Embryonic facial prominence (tissue), 1 donor: ENCODE data around the gene AMZ1.
"Not testable (repeated sequence)": the region's sequence is repeated elsewhere in the genome, so short reads cannot be mapped to it uniquely, and the experiment has no call there.

Experiments
- DNase-seq: peaks from one replicate; pipeline ENCODE4 v3.0.0-alpha.2; 2016; ENCODE audit errors: extremely low spot score

Gene AMZ1

DNA sequence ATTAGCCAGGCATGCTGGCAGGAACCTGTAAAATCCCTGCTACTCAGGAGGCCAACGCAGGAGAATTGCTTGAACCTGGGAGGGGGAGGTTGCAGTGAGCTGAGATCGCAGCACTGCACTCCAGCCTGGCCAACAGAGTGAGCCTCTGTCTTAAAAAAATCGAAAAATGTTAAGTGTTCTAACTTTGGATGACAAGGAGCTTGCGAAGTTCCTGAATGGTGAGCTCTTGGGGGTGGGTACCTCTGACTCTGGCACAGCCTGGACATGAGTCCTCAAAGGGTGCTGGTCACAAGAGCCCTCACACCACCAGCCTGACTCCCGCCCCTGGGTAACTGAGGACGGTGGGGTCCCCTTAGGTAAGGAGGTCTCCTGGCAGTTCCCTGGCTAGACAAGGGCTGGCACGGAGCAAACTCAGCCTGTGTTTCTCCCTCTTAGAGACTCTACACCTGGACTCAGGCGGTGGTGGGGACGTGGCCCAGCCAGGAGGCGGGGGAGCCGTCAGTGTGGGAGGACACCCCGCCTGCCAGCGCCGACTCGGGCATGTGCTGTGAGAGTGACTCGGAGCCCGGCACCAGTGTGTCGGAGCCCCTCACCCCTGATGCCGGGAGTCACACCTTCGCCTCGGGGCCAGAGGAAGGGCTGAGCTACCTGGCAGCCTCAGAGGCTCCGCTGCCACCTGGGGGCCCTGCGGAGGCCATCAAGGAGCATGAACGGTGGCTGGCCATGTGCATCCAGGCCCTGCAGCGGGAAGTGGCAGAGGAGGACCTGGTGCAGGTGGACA lies 24.1 kb downstream of the AMZ1 start:
- no peak for DNase-seq

DNA sequence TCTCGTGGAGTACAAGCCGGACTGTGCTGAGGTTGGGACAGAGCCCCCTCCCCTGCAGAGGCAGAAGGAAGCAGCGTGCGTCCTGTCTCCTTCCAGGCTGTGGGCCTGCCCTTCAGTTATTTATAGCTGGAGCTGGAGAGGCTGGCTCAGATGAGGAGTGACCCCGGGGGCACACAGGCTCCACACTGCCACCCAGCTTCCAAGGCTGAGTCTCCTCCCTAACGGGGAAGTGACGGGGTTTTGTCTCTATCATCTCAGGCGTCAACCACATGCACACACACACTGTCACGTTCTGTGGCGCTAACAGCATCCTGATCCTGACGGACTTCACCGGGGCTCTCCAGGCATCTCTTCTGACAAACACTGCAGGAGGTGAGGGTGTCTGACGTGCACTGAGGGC lies 25.4 kb downstream of the AMZ1 start:
- no peak for DNase-seq

- DNase-seq, result no peak
Measured at GRCh38 chr7:2713978-2714377, 26.0 kb downstream of the AMZ1 start.

- DNase-seq, result no peak
Measured at GRCh38 chr7:2714636-2715035, 26.6 kb downstream of the AMZ1 start.

DNA sequence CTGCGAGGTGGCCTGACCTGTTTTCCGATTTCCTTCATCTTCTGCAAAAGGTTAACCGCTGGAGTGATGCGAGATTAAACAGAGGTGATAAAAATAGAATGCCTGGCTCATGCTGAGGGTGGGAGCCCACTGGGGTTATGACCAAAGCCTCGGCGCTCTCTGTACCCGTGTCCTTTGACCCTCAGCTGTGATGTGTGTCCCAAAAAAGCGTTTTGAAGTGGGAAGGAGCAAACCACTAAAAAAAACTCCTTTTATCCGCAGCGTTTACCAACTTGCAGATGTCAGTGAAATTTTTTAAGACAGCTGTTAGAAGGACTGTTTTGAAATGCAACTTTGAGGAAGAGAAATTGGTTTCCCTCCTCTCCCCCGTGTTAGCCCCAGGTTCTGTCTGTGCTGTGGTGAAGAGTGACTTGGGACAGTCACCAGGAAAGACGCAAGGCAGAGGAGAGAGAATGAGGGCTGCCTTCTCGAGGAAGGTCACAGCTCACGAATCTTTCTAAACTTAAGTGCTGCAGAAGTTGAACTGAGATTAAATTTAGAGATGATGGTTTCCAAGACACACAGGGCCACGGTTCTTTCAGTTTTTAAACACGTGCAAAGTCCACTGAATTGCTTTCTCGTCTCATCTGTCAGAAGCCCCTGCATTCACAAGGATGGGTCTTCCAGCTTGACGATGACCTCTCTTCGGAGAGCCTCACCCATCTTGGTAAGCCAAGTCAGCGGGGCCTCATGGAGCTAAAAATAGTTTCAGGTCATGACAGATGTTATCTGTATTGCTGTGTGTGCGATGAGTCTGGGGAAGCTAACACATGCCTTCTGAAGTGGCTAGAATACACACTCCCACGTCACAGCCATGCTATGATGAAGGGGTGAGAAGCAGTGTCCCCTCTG lies 27.6 kb downstream of the AMZ1 start:
- no peak for DNase-seq

GRCh38 chr7:2716488-2716887 lies 28.5 kb downstream of the AMZ1 start:
- DNase-seq, result no peak

DNA sequence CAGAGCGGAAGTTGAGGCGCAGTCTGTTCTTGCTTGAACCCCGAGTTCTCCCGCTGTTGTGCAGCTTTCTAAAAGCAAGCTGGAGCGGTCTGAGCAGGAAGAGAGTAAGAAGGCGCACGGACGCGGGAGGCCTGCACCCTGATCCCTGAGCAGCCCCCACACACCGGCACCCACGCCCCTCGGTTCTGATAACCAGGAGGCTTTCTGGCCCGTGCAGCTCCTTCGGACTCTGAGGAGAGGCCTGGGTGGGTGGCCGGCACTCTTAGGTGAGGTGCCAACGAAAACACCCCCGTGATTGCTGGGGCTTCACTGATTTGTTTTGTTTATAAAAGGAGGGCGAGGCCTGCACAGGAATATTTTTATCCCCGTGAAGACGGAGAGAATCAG lies 28.9 kb downstream of the AMZ1 start:
- no peak for DNase-seq

DNA sequence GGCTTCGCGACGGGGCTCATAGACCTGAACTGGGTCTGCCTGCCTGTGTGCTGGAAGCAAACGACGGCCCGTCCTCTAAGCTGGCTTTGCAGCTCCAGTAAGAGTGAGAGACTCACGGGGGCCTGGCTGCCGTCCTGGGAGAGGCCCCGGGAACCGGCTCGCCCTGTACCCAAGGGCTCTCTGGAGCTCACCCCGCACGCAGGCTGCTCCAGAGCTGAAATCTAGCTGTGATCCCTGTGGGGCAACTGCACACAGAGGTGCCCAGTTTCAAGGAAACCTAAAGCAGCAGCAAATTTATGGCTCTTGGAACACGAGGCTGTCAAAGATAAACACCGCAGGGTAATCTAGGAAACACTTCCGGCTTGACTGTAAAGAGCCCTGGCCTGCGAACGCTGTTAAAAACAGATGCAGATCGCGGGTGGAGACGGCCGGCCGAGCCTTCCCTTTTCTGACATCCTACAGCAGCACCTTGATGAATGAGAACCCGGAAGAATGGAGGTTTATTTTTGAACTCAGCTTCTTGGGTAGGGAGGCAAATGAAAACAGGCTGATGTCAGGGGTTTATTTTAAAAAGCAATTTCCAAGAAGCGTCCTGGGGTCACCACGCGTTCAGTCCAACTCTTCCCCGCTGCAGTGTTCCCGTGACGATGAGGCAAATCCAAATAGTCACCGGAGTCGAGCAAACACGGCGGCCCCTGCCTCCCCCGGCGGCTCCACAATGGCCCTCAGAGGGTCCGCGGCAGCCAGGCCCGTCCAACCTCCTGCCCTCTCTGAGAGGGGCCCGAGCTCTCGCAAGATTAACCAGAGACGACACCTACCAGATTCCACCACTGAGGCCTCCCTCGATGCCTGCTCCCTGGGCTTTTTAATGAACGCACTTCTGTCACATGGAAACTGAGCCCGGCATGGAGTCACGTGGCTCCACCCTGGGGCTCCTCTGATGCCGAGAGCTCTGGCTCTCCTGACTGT lies 29.6 kb downstream of the AMZ1 start:
- DNase-seq, result no peak

GRCh38 chr7:2718296-2718965 lies 30.4 kb downstream of the AMZ1 start:
- no peak for DNase-seq

- DNase-seq, result no peak
Measured at GRCh38 chr7:2719007-2719406, 31.0 kb downstream of the AMZ1 start.

GRCh38 chr7:2720024-2720423 lies 32.0 kb downstream of the AMZ1 start:
- DNase-seq, result no peak

- DNase-seq, result no peak
Measured at GRCh38 chr7:2721842-2722241, 33.8 kb downstream of the AMZ1 start.

DNA sequence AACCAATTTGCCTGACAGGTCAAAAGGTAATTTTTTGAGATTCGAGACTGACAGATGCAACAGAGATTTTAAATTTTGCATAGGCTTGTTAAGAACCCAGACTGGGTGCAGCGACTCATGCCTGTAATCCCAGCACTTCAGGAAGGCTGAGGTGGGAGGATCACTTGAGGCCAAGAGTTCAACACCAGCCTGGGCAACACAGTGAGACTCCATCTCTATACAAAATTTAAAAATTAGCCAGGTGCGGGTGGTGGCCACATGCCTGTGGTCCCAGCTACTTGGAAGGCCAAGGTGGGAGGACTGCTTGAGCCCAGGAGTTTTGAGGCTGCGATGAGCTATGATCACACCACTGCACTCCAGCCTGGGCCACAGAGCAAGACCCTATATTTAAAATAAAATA lies 34.6 kb downstream of the AMZ1 start:
- no peak for DNase-seq

DNA sequence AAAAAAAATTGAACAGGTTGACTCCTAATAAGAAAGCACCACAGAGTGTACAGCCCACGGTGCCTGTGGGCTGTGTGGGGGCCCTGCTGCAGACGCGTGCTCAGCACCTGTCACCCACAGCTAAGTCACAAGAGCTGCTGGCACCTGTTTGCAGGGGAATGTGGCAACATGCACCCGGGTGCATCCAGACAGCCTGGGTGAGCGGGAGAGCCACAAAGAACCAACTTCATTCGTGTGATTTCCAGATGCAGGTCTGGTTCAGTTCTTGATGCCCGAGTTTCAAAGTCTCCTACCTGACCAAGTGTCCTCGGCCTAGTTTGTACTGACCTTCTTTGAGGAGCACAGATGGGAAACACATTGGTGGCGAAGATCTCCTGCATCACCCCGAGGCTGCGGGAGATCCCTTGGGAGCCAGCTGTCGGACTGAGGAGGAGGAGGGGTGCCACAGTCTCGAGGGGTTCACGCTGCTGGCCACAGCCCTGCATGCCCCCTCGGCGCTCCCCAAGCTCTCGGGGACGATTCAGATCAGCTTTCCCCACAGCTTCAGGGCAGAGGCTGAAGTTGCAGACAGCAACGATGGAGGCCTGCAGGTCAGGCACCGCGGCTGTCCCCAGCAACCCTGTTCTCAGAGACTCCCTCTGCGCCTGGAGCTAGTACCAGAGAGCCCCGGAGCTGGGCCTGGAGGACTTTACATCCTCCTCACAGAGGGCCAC lies 35.3 kb downstream of the AMZ1 start:
- DNase-seq, result no peak

DNA sequence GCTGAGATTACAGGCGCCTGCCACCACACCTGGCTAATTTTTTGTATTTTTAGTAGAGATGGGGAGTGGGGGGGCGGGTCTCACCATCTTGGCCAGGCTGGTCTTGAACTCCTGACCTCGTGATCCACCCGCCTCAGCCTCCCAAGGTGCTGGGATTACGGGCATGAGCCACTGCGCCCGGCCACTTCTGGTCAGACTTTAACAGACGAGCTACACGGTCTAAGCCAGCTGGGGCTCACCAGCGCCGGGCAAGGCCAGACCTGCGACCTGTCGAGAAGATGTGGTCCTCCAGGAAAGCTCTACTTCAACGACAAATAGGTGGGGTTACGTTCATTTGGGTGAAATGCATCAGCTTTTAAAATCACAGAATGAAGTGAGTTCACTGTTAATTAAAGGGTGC lies 36.0 kb downstream of the AMZ1 start:
- not testable (repeated sequence) for DNase-seq

DNA sequence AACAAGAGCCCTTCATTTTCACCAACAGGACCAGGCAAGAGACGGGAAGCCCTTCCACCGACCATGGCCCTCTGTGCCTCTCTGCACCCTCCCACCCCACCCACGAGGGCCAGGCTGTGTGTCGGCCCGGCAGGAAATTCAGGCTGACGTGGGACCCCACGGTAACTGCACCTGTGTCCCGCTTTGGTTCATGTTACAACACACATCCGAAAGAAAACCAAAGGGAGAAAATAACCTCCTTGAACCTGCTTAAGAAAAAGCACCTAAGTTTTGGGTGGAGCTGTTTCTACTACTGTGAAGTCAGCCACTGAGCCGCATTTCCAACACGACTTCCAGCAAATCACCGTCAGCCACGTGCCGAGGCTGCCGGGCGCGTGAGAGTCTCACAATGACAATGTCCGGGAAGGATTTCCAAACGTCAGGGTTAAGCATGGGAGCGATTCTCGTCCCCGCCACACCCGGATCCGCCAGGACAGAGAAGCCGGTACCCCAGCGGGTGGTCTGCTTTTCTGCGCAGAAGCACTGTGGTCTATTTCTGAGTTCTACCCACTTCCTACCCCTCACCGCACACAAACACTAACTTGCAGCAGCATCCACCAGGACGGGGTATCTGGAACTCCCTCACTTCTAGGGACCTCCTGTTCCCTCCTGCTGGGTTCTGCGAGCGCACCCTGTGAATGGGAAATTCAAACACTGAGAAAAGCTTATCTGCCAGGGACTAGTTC lies 36.6 kb downstream of the AMZ1 start:
- no peak for DNase-seq

DNA sequence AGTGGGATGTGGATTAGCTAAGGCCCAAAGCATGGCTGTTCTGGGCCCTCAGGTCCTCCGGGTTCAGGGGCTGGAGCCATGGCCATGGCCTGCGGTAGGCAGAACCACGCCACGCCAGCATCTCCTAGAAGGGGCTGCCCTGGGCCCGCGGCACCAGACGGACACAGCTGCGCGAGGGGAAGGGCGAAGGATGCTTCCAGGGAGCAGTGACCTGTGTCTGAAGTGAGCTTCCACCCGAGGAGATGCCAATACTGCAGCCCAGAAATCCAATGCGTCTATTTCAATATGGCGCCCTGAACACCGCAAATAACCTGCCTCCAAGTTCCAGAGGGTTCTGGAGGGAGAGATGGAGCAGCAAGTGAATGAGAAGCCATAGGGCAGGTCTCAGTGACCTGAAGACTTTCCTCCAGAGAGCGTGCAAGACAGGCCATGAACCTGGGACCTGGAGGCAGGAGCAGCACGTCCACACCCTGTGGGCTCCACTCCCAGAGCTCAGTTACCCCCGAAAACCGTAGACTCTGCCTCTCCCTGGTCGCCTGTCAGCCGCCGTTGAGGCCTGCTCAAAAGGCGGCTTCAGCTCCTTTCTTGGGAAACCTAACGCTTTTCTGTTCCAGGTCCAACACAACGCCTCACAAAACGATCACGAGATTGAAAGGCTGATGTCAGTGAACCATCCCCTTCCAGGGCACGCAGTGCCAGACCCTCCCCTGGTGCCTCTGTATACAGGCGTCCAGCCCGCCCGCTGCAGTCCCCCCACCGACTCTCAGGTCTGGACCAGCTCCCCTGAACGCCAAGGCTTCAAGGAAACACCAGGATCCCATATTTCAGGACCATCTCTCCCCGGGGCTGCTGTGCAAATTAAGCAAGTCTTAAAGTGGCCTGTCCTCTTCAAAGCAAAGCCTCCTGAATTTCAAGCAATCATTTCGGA lies 37.4 kb downstream of the AMZ1 start:
- no peak for DNase-seq

DNA sequence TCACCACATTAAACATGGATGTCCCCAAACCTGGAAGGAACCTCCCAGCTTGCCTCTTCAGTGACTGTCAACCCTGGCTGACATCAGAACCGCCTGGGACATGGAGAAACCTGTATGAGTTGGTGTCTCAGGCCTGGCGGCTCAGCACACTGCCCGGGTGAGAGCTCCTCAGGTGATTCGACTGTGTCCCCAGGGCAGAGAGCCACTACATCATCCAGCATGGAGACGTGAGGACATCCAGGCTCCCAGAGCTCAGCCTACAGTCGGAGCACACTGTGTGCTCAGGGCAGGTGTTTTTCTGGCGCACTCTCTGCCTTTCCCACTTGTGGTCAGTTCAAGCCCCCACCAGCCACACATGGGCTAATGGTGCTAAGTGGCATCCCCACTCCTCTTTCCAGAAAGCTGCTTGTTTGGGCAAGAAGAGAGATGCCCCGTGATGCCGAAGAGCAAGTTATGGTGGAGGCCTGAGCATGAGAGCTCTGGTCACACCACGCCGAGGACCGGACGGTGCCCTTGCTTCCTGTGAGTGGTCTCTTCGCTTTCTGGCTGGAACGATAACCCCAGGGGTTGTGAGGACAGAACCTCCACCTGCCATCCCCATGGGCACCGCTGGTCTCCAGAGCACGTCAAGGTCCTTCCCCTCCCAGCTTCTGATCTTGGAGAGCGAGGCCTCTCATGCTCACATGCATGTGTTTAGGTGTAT lies 38.5 kb downstream of the AMZ1 start:
- DNase-seq, result no peak
